Fibroblast of lung (primary cell): Measurements from ENCODE around the gene JAG1. TPM values are rescaled to one million over a fixed set of nuclear protein-coding genes. Genes with fewer than 3 reads are reported as not detected.

Source experiments
- DNase-seq, 2 donors: peaks; one replicate each; pipeline versions ENCODE4 v3.0.0 to v3.0.0-alpha.2; 2010; ENCODE audit warnings: low read depth in 2 of 2
- H2AFZ ChIP-seq: 2 replicates; pipeline ENCODE4 v1.5.1; 2012; ENCODE audit warnings: low read length, control low read depth, inconsistent platforms
- H3K27ac ChIP-seq: 2 replicates; pipeline ENCODE4 v1.5.1; 2011; ENCODE audit warnings: low read length, control low read depth; ENCODE audit not compliant: insufficient read depth
- H3K27me3 ChIP-seq: 2 replicates; pipeline ENCODE4 v1.5.1; 2011; ENCODE audit warnings: mild to moderate bottlenecking, low read length; ENCODE audit not compliant: control insufficient read depth, insufficient read depth
- H3K36me3 ChIP-seq: 2 replicates; pipeline ENCODE4 v1.5.1; 2011; ENCODE audit warnings: low read length; ENCODE audit not compliant: control insufficient read depth, insufficient read depth
- H3K4me1 ChIP-seq: 2 replicates; pipeline ENCODE4 v1.5.1; 2011; ENCODE audit warnings: low read length; ENCODE audit not compliant: control insufficient read depth, insufficient read depth; ENCODE audit errors: extremely low read depth
- H3K4me2 ChIP-seq: 2 replicates; pipeline ENCODE4 v1.5.1; 2011; ENCODE audit warnings: low read length, control low read depth; ENCODE audit not compliant: insufficient read depth; ENCODE audit errors: extremely low read depth
- H3K4me3 ChIP-seq, 4 experiments: fragments of 200-600 bp in 1 of 4; sonication (generic) in 1 of 4; replicated peaks in 1 of 4; 2 replicates each; pipeline ENCODE4 v1.5.1; 2011 to 2016; ENCODE audit warnings: low read length in 4 of 4, low read depth in 3 of 4, mild to moderate bottlenecking in 3 of 4, control low read depth in 2 of 4, inconsistent platforms in 1 of 4, mixed read lengths in 1 of 4; ENCODE audit not compliant: insufficient read depth in 1 of 4; ENCODE audit errors: control extremely low read depth in 1 of 4
- H3K79me2 ChIP-seq: 2 replicates; pipeline ENCODE4 v1.5.1; 2012; ENCODE audit warnings: mild to moderate bottlenecking, low read length, inconsistent platforms; ENCODE audit not compliant: control insufficient read depth, insufficient read depth
- H3K9ac ChIP-seq: 2 replicates; pipeline ENCODE4 v1.5.1; 2011; ENCODE audit warnings: mild to moderate bottlenecking, low read length, control low read depth; ENCODE audit not compliant: insufficient read depth
- H3K9me3 ChIP-seq: 2 replicates; pipeline ENCODE4 v1.5.1; 2012; ENCODE audit warnings: low read depth, low read length; ENCODE audit not compliant: control insufficient read depth, insufficient read depth
- H4K20me1 ChIP-seq: 2 replicates; pipeline ENCODE4 v1.5.1; 2011; ENCODE audit warnings: low read length; ENCODE audit not compliant: control insufficient read depth, insufficient read depth; ENCODE audit errors: extremely low read depth
- CTCF ChIP-seq, 2 donors: IDR thresholded peaks in 1 of 2; conservative IDR thresholded peaks in 1 of 2; 1 replicate in 1 of 2; 2 replicates in 1 of 2; pipeline ENCODE4 v1.5.1; 2011 to 2012; ENCODE audit warnings: low read length in 2 of 2, control low read depth in 1 of 2, inconsistent platforms in 1 of 2, low read depth in 1 of 2, mild to moderate bottlenecking in 1 of 2
- EZH2 ChIP-seq: IDR thresholded peaks from 2 replicates; pipeline ENCODE4 v1.5.1; 2012; ENCODE audit warnings: low read length, control low read depth, mild to moderate bottlenecking; ENCODE audit errors: missing control alignments
- polyA plus RNA-seq, 2 donors: library from polyadenylated mRNA; depleted of rRNA in 1 of 2; stranded (reverse) in 1 of 2; unstranded in 1 of 2; fragments of >200 nt; gene quantifications; 2 replicates each; pipeline ENCODE4 v1.2.1, GENCODE V29; 2011 to 2012; ENCODE audit warnings: missing spikeins in 1 of 2
- total RNA-seq: library from RNA; depleted of rRNA; stranded (reverse); fragments of >200 nt; gene quantifications from 2 replicates; pipeline ENCODE4 v1.2.1, GENCODE V29; 2014

JAG1 gene
- total and polyA plus RNA-seq, 2 donors (not counting 1 experiment from before 2014, with no cell fraction given), result 16.3 to 57.3 TPM

DNA sequence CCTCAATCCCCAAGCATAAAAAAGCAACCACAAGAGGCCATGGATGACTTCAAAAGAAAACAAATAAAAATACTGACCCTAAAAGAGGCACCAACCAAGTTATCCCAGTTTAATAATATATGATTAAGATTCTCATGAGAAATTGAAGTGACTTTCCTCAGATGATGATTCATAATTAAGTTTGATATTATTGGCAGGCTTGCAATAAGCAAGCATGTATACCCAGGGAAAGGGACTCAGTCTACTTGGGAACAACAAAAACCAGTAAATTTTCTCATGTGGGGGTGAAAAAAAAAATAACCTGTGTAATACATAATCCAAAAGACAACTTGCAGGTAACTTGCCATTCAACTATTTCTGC lies 19.6 kb downstream of the JAG1 start:
- no peaks in the 10 kb centered on the region for H3K9me3 ChIP-seq
- no peak overlapping the region for H3K4me3 ChIP-seq
- H3K36me3 ChIP-seq, result peaks cover 7% of the 10 kb centered on the region
- H2AFZ ChIP-seq, result no peak overlapping the region
- H3K27me3 ChIP-seq, result no peaks in the 10 kb centered on the region
- no peak for TF ChIP-seq EZH2
- TF ChIP-seq CTCF (conservative IDR thresholded peaks at IDR 0.05 in 1 of 2, IDR thresholded peaks at IDR 0.05 in 1 of 2; ENCODE audit: low read depth in 1 of 2, low read length in 2 of 2), result no peak
- no peak overlapping the region for H3K9ac ChIP-seq
- H3K79me2 ChIP-seq, result no peaks in the 10 kb centered on the region
- H3K4me1 ChIP-seq, result peaks cover 23% of the 10 kb centered on the region
- no peaks in the 10 kb centered on the region for H4K20me1 ChIP-seq
- no peak for DNase-seq
- H3K27ac ChIP-seq, result peak overlapping the region; percentile 54
- H3K4me2 ChIP-seq, result peak overlapping the region; percentile 36

GRCh38 chr20:10653599-10654249 lies 20.1 kb downstream of the JAG1 start:
- H3K9me3 ChIP-seq, result no peaks in the 10 kb centered on the region
- no peaks in the 10 kb centered on the region for H4K20me1 ChIP-seq
- H3K27ac ChIP-seq, result peak overlapping the region; percentile 54
- H3K4me1 ChIP-seq, result peaks cover 23% of the 10 kb centered on the region
- no peaks in the 10 kb centered on the region for H3K27me3 ChIP-seq
- H3K4me2 ChIP-seq, result peak overlapping the region; percentile 70
- DNase-seq, result peak; percentile 72 to 97
- peak overlapping the region in 2 of 4 experiments; percentile 23 to 32 for H3K4me3 ChIP-seq
- H3K79me2 ChIP-seq, result no peaks in the 10 kb centered on the region
- no peak overlapping the region for H3K9ac ChIP-seq
- H3K36me3 ChIP-seq, result peaks cover 5% of the 10 kb centered on the region
- H2AFZ ChIP-seq, result no peak overlapping the region
- TF ChIP-seq EZH2, result no peak
- no peak for TF ChIP-seq CTCF (conservative IDR thresholded peaks at IDR 0.05 in 1 of 2, IDR thresholded peaks at IDR 0.05 in 1 of 2; ENCODE audit: low read depth in 1 of 2, low read length in 2 of 2)

GRCh38 chr20:10652660-10653261 lies 21.0 kb downstream of the JAG1 start:
- Histone ChIP-seq H4K20me1 (no peaks in the 10 kb centered on the region), H2AFZ (no peak overlapping the region), H3K9ac (no peak overlapping the region), H3K79me2 (no peaks in the 10 kb centered on the region), H3K36me3 (peaks cover 5% of the 10 kb centered on the region), H3K27ac (peak overlapping the region; percentile 54), H3K27me3 (no peaks in the 10 kb centered on the region), H3K4me3 (peak overlapping the region in 1 of 4 experiments; percentile 19), H3K4me2 (peak overlapping the region; percentile 54), H3K9me3 (no peaks in the 10 kb centered on the region), H3K4me1 (peaks cover 23% of the 10 kb centered on the region)
- TF ChIP-seq CTCF (conservative IDR thresholded peaks at IDR 0.05 in 1 of 2, IDR thresholded peaks at IDR 0.05 in 1 of 2; ENCODE audit: low read depth in 1 of 2, low read length in 2 of 2), result no peak
- TF ChIP-seq EZH2, result no peak
- DNase-seq, result no peak
